GM21515 (cell line): ENCODE data around the gene SLC33A1.
"Not testable (repeated sequence)": the region's sequence is repeated elsewhere in the genome, so short reads cannot be mapped to it uniquely, and the experiment has no call there.

Experiments used
- ATAC-seq: cut with Tn5 transposase; IDR thresholded peaks from one replicate; pipeline ENCODE4 v1.9.1; 2021; ENCODE audit not compliant: unreplicated experiment

The SLC33A1 gene

GRCh38 chr3:155854141-155854940 is at the start of gene SLC33A1:
SLC33A1 (minus strand) TSS chr3:155854427; CDS start chr3:155853997, 430 bp downstream.
- peak; percentile 93 for ATAC-seq

- ATAC-seq = no peak
Measured at GRCh38 chr3:155895379-155895900, 41.2 kb upstream of the SLC33A1 start.

- ATAC-seq = no peak
Measured at GRCh38 chr3:155891321-155891720, 37.1 kb upstream of the SLC33A1 start.

- no peak for ATAC-seq
Measured at GRCh38 chr3:155890671-155891190, 36.5 kb upstream of the SLC33A1 start.

GRCh38 chr3:155889952-155890351 is 35.7 kb upstream of the SLC33A1 start:
- ATAC-seq = no peak

- ATAC-seq = no peak
Measured at GRCh38 chr3:155889212-155889611, 35.0 kb upstream of the SLC33A1 start.

- ATAC-seq = no peak
Measured at GRCh38 chr3:155886915-155887314, 32.7 kb upstream of the SLC33A1 start.

GRCh38 chr3:155886348-155886747 is 32.1 kb upstream of the SLC33A1 start:
- ATAC-seq = not testable (repeated sequence)

GRCh38 chr3:155885292-155885691 is 31.1 kb upstream of the SLC33A1 start:
- no peak for ATAC-seq

GRCh38 chr3:155884292-155884691 is 30.1 kb upstream of the SLC33A1 start:
- ATAC-seq = no peak

GRCh38 chr3:155880286-155880685 is 26.1 kb upstream of the SLC33A1 start:
- ATAC-seq = no peak

GRCh38 chr3:155876503-155876902 is 22.3 kb upstream of the SLC33A1 start:
- no peak for ATAC-seq

GRCh38 chr3:155876037-155876436 is 21.8 kb upstream of the SLC33A1 start:
- no peak for ATAC-seq

- no peak for ATAC-seq
Measured at GRCh38 chr3:155872904-155873646, 18.8 kb upstream of the SLC33A1 start.

GRCh38 chr3:155871746-155872158 is 17.5 kb upstream of the SLC33A1 start:
- ATAC-seq = peak; percentile 2

- ATAC-seq = peak; percentile 22
Measured at GRCh38 chr3:155870945-155871745, 16.9 kb upstream of the SLC33A1 start.

GRCh38 chr3:155870133-155870944 is 16.1 kb upstream of the SLC33A1 start, which contains the start of gene GMPS:
GMPS (plus strand) TSS chr3:155870650; CDS start chr3:155870871, 221 bp downstream.
- peak; percentile 93 for ATAC-seq

- no peak for ATAC-seq
Measured at GRCh38 chr3:155869691-155870090, 15.5 kb upstream of the SLC33A1 start.

- no peak for ATAC-seq
Measured at GRCh38 chr3:155863072-155863784, 9.0 kb upstream of the SLC33A1 start.
